HG02870 (cell line): ENCODE measurements around the gene STEAP3.
A peak's percentile ranks its signal among the peaks of the same experiment; 100 is the strongest.
"Not testable (repeated sequence)": the region's sequence is repeated elsewhere in the genome, so short reads cannot be mapped to it uniquely, and the experiment has no call there.

ENCODE experiments used
- ATAC-seq: cut with Tn5 transposase; IDR thresholded peaks from one replicate; pipeline ENCODE4 v1.9.1; 2021; ENCODE audit warnings: mild to moderate bottlenecking, moderate library complexity; ENCODE audit not compliant: unreplicated experiment

The STEAP3 gene

GRCh38 chr2:119260646-119261492 is 37.2 kb downstream of the STEAP3 start:
- ATAC-seq = no peak

GRCh38 chr2:119261493-119262225 is 38.0 kb downstream of the STEAP3 start:
- ATAC-seq = no peak

GRCh38 chr2:119263025-119263424 is 39.4 kb downstream of the STEAP3 start:
- no peak for ATAC-seq

- ATAC-seq = no peak
These were observed 40.0 kb downstream of the STEAP3 start for GRCh38 chr2:119263656-119264055.

- ATAC-seq = peak; percentile 98
These were observed 41.4 kb downstream of the STEAP3 start for GRCh38 chr2:119264781-119265692.

- ATAC-seq = no peak
These were observed 42.0 kb downstream of the STEAP3 start for GRCh38 chr2:119265693-119266066.

- no peak for ATAC-seq
These were observed 42.5 kb downstream of the STEAP3 start for GRCh38 chr2:119266091-119266589.

GRCh38 chr2:119267604-119268003 is 44.0 kb downstream of the STEAP3 start:
- no peak for ATAC-seq

- no peak for ATAC-seq
These were observed 53.2 kb downstream of the STEAP3 start for GRCh38 chr2:119276864-119277263.

- ATAC-seq = not testable (repeated sequence)
These were observed 54.8 kb downstream of the STEAP3 start for GRCh38 chr2:119278385-119278784.

GRCh38 chr2:119278946-119279345 is 55.3 kb downstream of the STEAP3 start:
- no peak for ATAC-seq

GRCh38 chr2:119279666-119280065 is 56.0 kb downstream of the STEAP3 start:
- ATAC-seq = no peak

- no peak for ATAC-seq
These were observed 57.0 kb downstream of the STEAP3 start for GRCh38 chr2:119280680-119281079.

GRCh38 chr2:119282146-119282995 is 58.7 kb downstream of the STEAP3 start:
- ATAC-seq = no peak

- no peak for ATAC-seq
These were observed 59.4 kb downstream of the STEAP3 start for GRCh38 chr2:119282996-119283511.

- no peak for ATAC-seq
These were observed 60.3 kb downstream of the STEAP3 start for GRCh38 chr2:119283873-119284331.

GRCh38 chr2:119286661-119287060 is 63.0 kb downstream of the STEAP3 start:
- ATAC-seq = no peak

- no peak for ATAC-seq
These were observed 64.9 kb downstream of the STEAP3 start for GRCh38 chr2:119288576-119288975.

GRCh38 chr2:119289093-119289492 is 65.5 kb downstream of the STEAP3 start:
- no peak for ATAC-seq

GRCh38 chr2:119289642-119290041 is 66.0 kb downstream of the STEAP3 start:
- no peak for ATAC-seq
